Measurements from ENCODE around the gene SSR1. TPM values are rescaled to one million over a fixed set of nuclear protein-coding genes. Genes with fewer than 3 reads are reported as not detected.

The SSR1 gene
- polyA plus RNA-seq, 4 donors, result 125 to 146 (median 143) TPM

- no peak for DNase-seq (ENCODE audit: low read depth in 4 of 4, low spot score in 3 of 4)
Measured at GRCh38 chr6:7218406-7218988, 94.5 kb downstream of the SSR1 start.

Other genes starting within 250 kb of the SSR1 start
- gene RREB1, start 205.2 kb downstream of the SSR1 start, polyA plus RNA-seq (ENCODE audit: insufficient read length in 4 of 4), result 10 to 100 TPM; 19.8 to 24.3 (median 22.0) TPM
- gene CAGE1, start 76.5 kb upstream of the SSR1 start, polyA plus RNA-seq (ENCODE audit: insufficient read length in 4 of 4), result under 1 TPM in 3 of 4 donors, not detected in 1; 0.17 to 0.20 (median 0.18) TPM
- gene RIOK1, start 76.6 kb upstream of the SSR1 start, polyA plus RNA-seq (ENCODE audit: insufficient read length in 4 of 4), result 10 to 100 TPM; 29.5 to 35.5 (median 31.8) TPM
- 10 to 100 TPM; 67.9 to 84.6 (median 81.0) TPM for gene DSP, start 228.5 kb upstream of the SSR1 start, polyA plus RNA-seq (ENCODE audit: insufficient read length in 4 of 4)

All from right renal pelvis (tissue), 4 donors.